NOMO-1 (cell line): ENCODE measurements around the gene KIAA1328.
"Not testable (repeated sequence)": the region's sequence is repeated elsewhere in the genome, so short reads cannot be mapped to it uniquely, and the experiment has no call there.

Source experiments
- DNase-seq, 2 experiments: peaks; one replicate each; lab custom pipeline; 2025; ENCODE audit not compliant: unreplicated experiment in 2 of 2; lab: John Stamatoyannopoulos, UW

Gene KIAA1328

GRCh38 chr18:36879796-36880195, 50.9 kb downstream of the KIAA1328 start:
- not testable (repeated sequence) for DNase-seq

- DNase-seq, result no peak
Measured at GRCh38 chr18:36885981-36886380, 57.1 kb downstream of the KIAA1328 start.

GRCh38 chr18:36887114-36887513, 58.2 kb downstream of the KIAA1328 start:
- no peak for DNase-seq

GRCh38 chr18:36887864-36888263, 58.9 kb downstream of the KIAA1328 start:
- no peak for DNase-seq

- DNase-seq, result no peak
Measured at GRCh38 chr18:36888778-36889177, 59.9 kb downstream of the KIAA1328 start.

GRCh38 chr18:36889321-36889720, 60.4 kb downstream of the KIAA1328 start:
- no peak for DNase-seq

- no peak for DNase-seq
Measured at GRCh38 chr18:36889742-36890141, 60.8 kb downstream of the KIAA1328 start.

- no peak for DNase-seq
Measured at GRCh38 chr18:36890598-36890997, 61.7 kb downstream of the KIAA1328 start.

- no peak for DNase-seq
Measured at GRCh38 chr18:36893227-36893626, 64.3 kb downstream of the KIAA1328 start.

GRCh38 chr18:36895606-36896005, 66.7 kb downstream of the KIAA1328 start:
- no peak for DNase-seq

GRCh38 chr18:36897253-36897652, 68.3 kb downstream of the KIAA1328 start:
- no peak for DNase-seq

GRCh38 chr18:36899289-36899688, 70.4 kb downstream of the KIAA1328 start:
- DNase-seq, result peak in 1 of 2 experiments; percentile 9

- DNase-seq, result no peak
Measured at GRCh38 chr18:36900466-36900865, 71.5 kb downstream of the KIAA1328 start.

GRCh38 chr18:36901277-36901701, 72.4 kb downstream of the KIAA1328 start:
- DNase-seq, result no peak

GRCh38 chr18:36903215-36903928, 74.4 kb downstream of the KIAA1328 start:
- DNase-seq, result no peak

- no peak for DNase-seq
Measured at GRCh38 chr18:36905571-36905970, 76.6 kb downstream of the KIAA1328 start.

GRCh38 chr18:36909282-36909681, 80.4 kb downstream of the KIAA1328 start:
- not testable (repeated sequence) for DNase-seq

GRCh38 chr18:36912887-36913286, 84.0 kb downstream of the KIAA1328 start:
- peak; percentile 46 to 63 for DNase-seq

- DNase-seq, result no peak
Measured at GRCh38 chr18:36917907-36918306, 89.0 kb downstream of the KIAA1328 start.

- DNase-seq, result no peak
Measured at GRCh38 chr18:36929601-36930000, 100.7 kb downstream of the KIAA1328 start.

GRCh38 chr18:36931106-36931505, 102.2 kb downstream of the KIAA1328 start:
- no peak for DNase-seq

GRCh38 chr18:36933552-36933951, 104.6 kb downstream of the KIAA1328 start:
- DNase-seq, result no peak

- no peak for DNase-seq
Measured at GRCh38 chr18:36934884-36935283, 106.0 kb downstream of the KIAA1328 start.
